ENCODE data around the gene ABCA1. TPM values are rescaled to one million over a fixed set of nuclear protein-coding genes. Genes with fewer than 3 reads are reported as not detected.

ABCA1 gene
- total RNA-seq, 1 donor from 2014 or later = 49.5 TPM

GRCh38 chr9:104747245-104747564, 180.8 kb downstream of the ABCA1 start:
- Mint-ChIP-seq H3K9me3 (ENCODE audit: unreplicated experiment) (no peaks in the 10 kb centered on the region), H3K27me3 (ENCODE audit: unreplicated experiment) (peaks cover 11% of the 10 kb centered on the region), H3K4me1 (ENCODE audit: unreplicated experiment) (peaks cover 11% of the 10 kb centered on the region), H3K27ac (ENCODE audit: unreplicated experiment) (peak overlapping the region; percentile 92), H3K36me3 (ENCODE audit: unreplicated experiment) (peaks cover 5% of the 10 kb centered on the region), H3K4me3 (ENCODE audit: unreplicated experiment) (peak overlapping the region; percentile 95)
- TF ChIP-seq CTCF (IDR thresholded peaks at IDR 0.05) = no peak
- no peak for DNase-seq (ENCODE audit: extremely low spot score, unreplicated experiment)

- no peak for TF ChIP-seq CTCF (IDR thresholded peaks at IDR 0.05)
- Mint-ChIP-seq H3K27me3 (ENCODE audit: unreplicated experiment) (peaks cover 11% of the 10 kb centered on the region), H3K27ac (ENCODE audit: unreplicated experiment) (peak overlapping the region; percentile 92), H3K4me1 (ENCODE audit: unreplicated experiment) (peaks cover 11% of the 10 kb centered on the region), H3K4me3 (ENCODE audit: unreplicated experiment) (peak overlapping the region; percentile 95), H3K36me3 (ENCODE audit: unreplicated experiment) (peaks cover 3% of the 10 kb centered on the region), H3K9me3 (ENCODE audit: unreplicated experiment) (no peaks in the 10 kb centered on the region)
- no peak for DNase-seq (ENCODE audit: extremely low spot score, unreplicated experiment)
These were observed 181.2 kb downstream of the ABCA1 start for GRCh38 chr9:104746798-104747197.

GRCh38 chr9:104746285-104746684, 181.7 kb downstream of the ABCA1 start:
- peaks cover 2% of the 10 kb centered on the region for H3K36me3 Mint-ChIP-seq (ENCODE audit: unreplicated experiment)
- no peak overlapping the region for H3K4me3 Mint-ChIP-seq (ENCODE audit: unreplicated experiment)
- H3K27ac Mint-ChIP-seq (ENCODE audit: unreplicated experiment) = no peak overlapping the region
- peaks cover 11% of the 10 kb centered on the region for H3K4me1 Mint-ChIP-seq (ENCODE audit: unreplicated experiment)
- no peak for DNase-seq (ENCODE audit: extremely low spot score, unreplicated experiment)
- H3K9me3 Mint-ChIP-seq (ENCODE audit: unreplicated experiment) = no peaks in the 10 kb centered on the region
- H3K27me3 Mint-ChIP-seq (ENCODE audit: unreplicated experiment) = peaks cover 11% of the 10 kb centered on the region
- no peak for TF ChIP-seq CTCF (IDR thresholded peaks at IDR 0.05)

- Mint-ChIP-seq H3K27me3 (ENCODE audit: unreplicated experiment) (peaks cover 11% of the 10 kb centered on the region), H3K4me1 (ENCODE audit: unreplicated experiment) (peaks cover 14% of the 10 kb centered on the region), H3K27ac (ENCODE audit: unreplicated experiment) (no peak overlapping the region), H3K4me3 (ENCODE audit: unreplicated experiment) (no peak overlapping the region), H3K9me3 (ENCODE audit: unreplicated experiment) (no peaks in the 10 kb centered on the region), H3K36me3 (ENCODE audit: unreplicated experiment) (no peaks in the 10 kb centered on the region)
- no peak for TF ChIP-seq CTCF (IDR thresholded peaks at IDR 0.05)
- DNase-seq (ENCODE audit: extremely low spot score, unreplicated experiment) = no peak
These were observed 182.1 kb downstream of the ABCA1 start for GRCh38 chr9:104745852-104746251.

GRCh38 chr9:104743376-104743985, 184.5 kb downstream of the ABCA1 start:
- Mint-ChIP-seq H3K27ac (ENCODE audit: unreplicated experiment) (no peak overlapping the region), H3K4me3 (ENCODE audit: unreplicated experiment) (no peak overlapping the region), H3K9me3 (ENCODE audit: unreplicated experiment) (no peaks in the 10 kb centered on the region), H3K27me3 (ENCODE audit: unreplicated experiment) (peaks cover 11% of the 10 kb centered on the region), H3K4me1 (ENCODE audit: unreplicated experiment) (peaks cover 18% of the 10 kb centered on the region), H3K36me3 (ENCODE audit: unreplicated experiment) (no peaks in the 10 kb centered on the region)
- TF ChIP-seq CTCF (IDR thresholded peaks at IDR 0.05) = peak; percentile 80
- no peak for DNase-seq (ENCODE audit: extremely low spot score, unreplicated experiment)

Data from osteocyte (in vitro differentiated cells).